ENCODE measurements around the gene ZFP37.

DNA sequence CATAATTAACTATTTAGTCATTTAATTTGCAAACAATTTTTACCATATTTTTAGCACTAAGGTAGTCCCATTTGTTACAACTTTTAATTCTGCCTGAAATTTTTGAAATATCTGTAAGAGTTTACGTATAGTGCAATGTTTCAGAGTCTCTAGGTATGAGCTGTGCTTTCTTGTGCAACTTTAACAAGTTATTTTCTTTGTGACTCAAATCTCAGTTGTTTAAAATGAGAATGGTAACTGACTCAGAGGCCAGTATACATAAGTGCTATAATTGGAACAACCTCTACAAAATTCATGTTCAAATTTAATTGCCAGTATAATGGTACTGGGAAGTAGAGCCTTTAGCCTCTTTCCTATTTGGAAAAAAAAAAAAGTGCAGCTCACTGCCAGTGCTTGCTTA, 30.3 kb downstream of the ZFP37 start:
- TF ChIP-seq CTCF (IDR thresholded peaks at IDR 0.05; ENCODE audit: insufficient read depth, low read length) (no peak), POLR2AphosphoS5 (IDR thresholded peaks at IDR 0.05; ENCODE audit: low read depth) (no peak)

All from HL-60 (cell line).